SK-N-SH treated with all-trans-retinoic acid at 6 μM for 48 hours (cell line): ENCODE measurements around the gene ADGRG1.

Source experiments
- ZFP3 ChIP-seq: fragments of 250-450 bp; sonication (Bioruptor Pico); IDR thresholded peaks from 2 replicates; pipeline ENCODE4 v1.5.0; 2020; ENCODE audit warnings: mild to moderate bottlenecking, moderate library complexity
- ZNF70 ChIP-seq: fragments of 450-650 bp; formaldehyde crosslinking; IDR thresholded peaks from 2 replicates; pipeline ENCODE4 v1.5.0; 2020; ENCODE audit warnings: mild to moderate bottlenecking, moderate library complexity
- TF ChIP-seq, protein P1 (sequence below): fragments of 250-450 bp; sonication (Bioruptor Pico); IDR thresholded peaks from 2 replicates; pipeline ENCODE4 v1.5.0; 2020; ENCODE audit warnings: mild to moderate bottlenecking, moderate library complexity

DNA sequence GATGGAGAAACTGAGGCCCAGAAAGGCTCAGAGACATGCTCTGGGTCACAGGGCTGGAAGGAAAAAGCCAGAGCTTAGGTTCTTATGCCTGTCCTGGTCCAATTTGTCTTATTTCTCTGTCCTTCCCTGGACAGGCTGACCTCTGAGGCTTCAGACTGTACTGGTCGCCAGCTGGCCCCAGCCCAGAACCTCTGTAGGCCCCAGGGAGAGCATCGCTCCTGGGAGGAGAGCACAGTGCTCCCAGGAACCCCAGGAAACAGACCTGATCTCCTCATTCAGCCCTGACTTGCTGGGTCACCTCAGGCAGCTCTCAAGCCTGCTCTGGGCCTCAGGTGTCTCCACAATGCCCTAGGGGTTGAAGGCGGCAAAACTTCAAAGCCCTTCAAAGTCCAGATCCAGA is 71.1 kb downstream of the ADGRG1 start:
- TF ChIP-seq ZNF70 (CRISPR knock-in tag) (no peak), ZFP3 (no peak)
- TF ChIP-seq, protein P1, sequence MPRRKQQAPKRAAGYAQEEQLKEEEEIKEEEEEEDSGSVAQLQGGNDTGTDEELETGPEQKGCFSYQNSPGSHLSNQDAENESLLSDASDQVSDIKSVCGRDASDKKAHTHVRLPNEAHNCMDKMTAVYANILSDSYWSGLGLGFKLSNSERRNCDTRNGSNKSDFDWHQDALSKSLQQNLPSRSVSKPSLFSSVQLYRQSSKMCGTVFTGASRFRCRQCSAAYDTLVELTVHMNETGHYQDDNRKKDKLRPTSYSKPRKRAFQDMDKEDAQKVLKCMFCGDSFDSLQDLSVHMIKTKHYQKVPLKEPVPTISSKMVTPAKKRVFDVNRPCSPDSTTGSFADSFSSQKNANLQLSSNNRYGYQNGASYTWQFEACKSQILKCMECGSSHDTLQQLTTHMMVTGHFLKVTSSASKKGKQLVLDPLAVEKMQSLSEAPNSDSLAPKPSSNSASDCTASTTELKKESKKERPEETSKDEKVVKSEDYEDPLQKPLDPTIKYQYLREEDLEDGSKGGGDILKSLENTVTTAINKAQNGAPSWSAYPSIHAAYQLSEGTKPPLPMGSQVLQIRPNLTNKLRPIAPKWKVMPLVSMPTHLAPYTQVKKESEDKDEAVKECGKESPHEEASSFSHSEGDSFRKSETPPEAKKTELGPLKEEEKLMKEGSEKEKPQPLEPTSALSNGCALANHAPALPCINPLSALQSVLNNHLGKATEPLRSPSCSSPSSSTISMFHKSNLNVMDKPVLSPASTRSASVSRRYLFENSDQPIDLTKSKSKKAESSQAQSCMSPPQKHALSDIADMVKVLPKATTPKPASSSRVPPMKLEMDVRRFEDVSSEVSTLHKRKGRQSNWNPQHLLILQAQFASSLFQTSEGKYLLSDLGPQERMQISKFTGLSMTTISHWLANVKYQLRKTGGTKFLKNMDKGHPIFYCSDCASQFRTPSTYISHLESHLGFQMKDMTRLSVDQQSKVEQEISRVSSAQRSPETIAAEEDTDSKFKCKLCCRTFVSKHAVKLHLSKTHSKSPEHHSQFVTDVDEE = no peak
